A673 (cell line): ENCODE measurements around the gene HACD2. TPM values are rescaled to one million over a fixed set of nuclear protein-coding genes. Genes with fewer than 3 reads are reported as not detected.

Experiments used
- BruUV-seq: library from RNA; stranded (reverse); fragments of 400-500 nt; replicated peaks from 2 replicates; lab custom pipeline; 2021; lab: Mats Ljungman, UMichigan
- CTCF ChIA-PET: fragments of 300-600 bp; sonication (Branson Sonifier 250); formaldehyde crosslinking; loops from one replicate; lab custom pipeline; 2022; ENCODE audit warnings: antibody characterized with exemption; lab: Charles Lee
- POLR2A ChIA-PET: fragments of 300-600 bp; sonication (Branson Sonifier 250); formaldehyde crosslinking; loops from one replicate; lab custom pipeline; 2022; ENCODE audit warnings: antibody characterized with exemption; ENCODE audit not compliant: low non-redundant PET; lab: Charles Lee
- DNase-seq: peaks from one replicate; pipeline ENCODE4 v3.0.0-alpha.2; 2015; ENCODE audit warnings: low spot score
- H3K27ac ChIP-seq: fragments of 200-600 bp; sonication (generic); 2 replicates; pipeline ENCODE4 v1.5.1; 2016; ENCODE audit warnings: mixed run types, low read depth, mild to moderate bottlenecking, mixed read lengths, antibody characterized with exemption, low read length; ENCODE audit not compliant: poor library complexity, severe bottlenecking
- H3K27me3 ChIP-seq: fragments of 200-600 bp; sonication (generic); replicated peaks from 2 replicates; pipeline ENCODE4 v1.6.1; 2017; ENCODE audit warnings: mixed run types, low read depth, mild to moderate bottlenecking, mixed read lengths, antibody characterized with exemption, low read length; ENCODE audit not compliant: insufficient read depth, poor library complexity
- H3K36me3 ChIP-seq: fragments of 200-600 bp; sonication (generic); 2 replicates; pipeline ENCODE4 v1.6.1; 2016; ENCODE audit warnings: mixed run types, mild to moderate bottlenecking, mixed read lengths, antibody characterized with exemption, low read length; ENCODE audit not compliant: insufficient read depth, poor library complexity, severe bottlenecking
- H3K4me1 ChIP-seq: fragments of 200-600 bp; sonication (generic); 2 replicates; pipeline ENCODE4 v1.6.1; 2017; ENCODE audit warnings: mixed run types, mild to moderate bottlenecking, mixed read lengths, antibody characterized with exemption, low read length; ENCODE audit not compliant: insufficient read depth, poor library complexity, severe bottlenecking
- H3K4me3 ChIP-seq: fragments of 200-600 bp; sonication (generic); 2 replicates; pipeline ENCODE4 v1.5.1; 2016; ENCODE audit warnings: low read depth, mixed run types, mild to moderate bottlenecking, mixed read lengths, low read length; ENCODE audit not compliant: poor library complexity, severe bottlenecking
- H3K9me3 ChIP-seq: fragments of 200-600 bp; sonication (generic); 2 replicates; pipeline ENCODE4 v1.6.1; 2016; ENCODE audit warnings: mixed run types, low read depth, mild to moderate bottlenecking, mixed read lengths, antibody characterized with exemption, low read length; ENCODE audit not compliant: poor library complexity, severe bottlenecking
- EZH2 ChIP-seq: fragments of 200-600 bp; sonication (generic); IDR thresholded peaks from 2 replicates; pipeline ENCODE4 v1.6.1; 2017; ENCODE audit warnings: borderline replicate concordance, low read depth, mild to moderate bottlenecking, mixed read lengths, antibody characterized with exemption, low read length; ENCODE audit not compliant: poor library complexity, severe bottlenecking
- intact Hi-C: fragments of 100-400 bp; cut with micrococcal nuclease; formaldehyde crosslinking; loops from one replicate; pipeline ENCODE4 v1.10.0; 2022; ENCODE audit not compliant: unreplicated experiment
- total RNA-seq: library from RNA; stranded (reverse); gene quantifications from 2 replicates; pipeline ENCODE4 v1.2.3, GENCODE V29; 2021
- TF ChIP-seq, protein P1 (sequence below): fragments of 300-800, 200-600 bp; sonication (generic); conservative IDR thresholded peaks from 2 replicates; pipeline ENCODE4 v1.5.1; 2017; ENCODE audit warnings: low read depth, mild to moderate bottlenecking, antibody characterized with exemption, low read length, moderate library complexity, mixed read lengths

HACD2 gene
- total RNA-seq, 1 experiment from 2014 or later, result 49.3 TPM

GRCh38 chr3:123505820-123506219 is 79.0 kb downstream of the HACD2 start:
- Histone ChIP-seq H3K36me3 (no peaks in the 10 kb centered on the region), H3K4me3 (no peak overlapping the region), H3K4me1 (no peaks in the 10 kb centered on the region), H3K27me3 (no peaks in the 10 kb centered on the region), H3K9me3 (no peaks in the 10 kb centered on the region), H3K27ac (no peak overlapping the region)
- intact Hi-C loops, result no loop called here
- BruUV-seq, result no TSS peak
- ChIA-PET POLR2A (no interaction called here), CTCF (no interaction called here)
- no peak for DNase-seq
- TF ChIP-seq, protein P1, sequence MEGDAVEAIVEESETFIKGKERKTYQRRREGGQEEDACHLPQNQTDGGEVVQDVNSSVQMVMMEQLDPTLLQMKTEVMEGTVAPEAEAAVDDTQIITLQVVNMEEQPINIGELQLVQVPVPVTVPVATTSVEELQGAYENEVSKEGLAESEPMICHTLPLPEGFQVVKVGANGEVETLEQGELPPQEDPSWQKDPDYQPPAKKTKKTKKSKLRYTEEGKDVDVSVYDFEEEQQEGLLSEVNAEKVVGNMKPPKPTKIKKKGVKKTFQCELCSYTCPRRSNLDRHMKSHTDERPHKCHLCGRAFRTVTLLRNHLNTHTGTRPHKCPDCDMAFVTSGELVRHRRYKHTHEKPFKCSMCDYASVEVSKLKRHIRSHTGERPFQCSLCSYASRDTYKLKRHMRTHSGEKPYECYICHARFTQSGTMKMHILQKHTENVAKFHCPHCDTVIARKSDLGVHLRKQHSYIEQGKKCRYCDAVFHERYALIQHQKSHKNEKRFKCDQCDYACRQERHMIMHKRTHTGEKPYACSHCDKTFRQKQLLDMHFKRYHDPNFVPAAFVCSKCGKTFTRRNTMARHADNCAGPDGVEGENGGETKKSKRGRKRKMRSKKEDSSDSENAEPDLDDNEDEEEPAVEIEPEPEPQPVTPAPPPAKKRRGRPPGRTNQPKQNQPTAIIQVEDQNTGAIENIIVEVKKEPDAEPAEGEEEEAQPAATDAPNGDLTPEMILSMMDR, result no peak
- no peak for TF ChIP-seq EZH2

DNA sequence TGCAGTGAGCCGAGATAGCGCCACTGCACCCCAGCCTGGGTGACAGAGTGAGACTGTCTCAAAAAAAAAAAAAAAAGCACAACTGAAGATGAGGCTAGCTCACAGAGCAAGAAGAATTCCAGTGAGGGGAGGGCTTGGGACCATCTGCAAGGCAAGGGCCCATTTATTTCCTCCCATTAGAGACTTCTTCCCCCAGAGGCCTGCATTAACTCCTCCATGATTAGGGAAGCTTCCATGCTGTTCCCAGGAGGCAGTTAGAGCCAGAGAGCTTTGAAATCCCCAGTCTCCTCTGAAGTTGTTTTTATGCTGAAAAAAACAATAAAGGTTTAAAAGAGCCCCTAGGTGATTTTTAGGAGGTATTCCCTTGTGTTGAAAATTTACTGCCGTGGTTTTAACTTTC is 81.7 kb downstream of the HACD2 start:
- H3K4me3 ChIP-seq, result no peak overlapping the region
- H3K36me3 ChIP-seq, result peaks cover under 1% of the 10 kb centered on the region
- H3K9me3 ChIP-seq, result no peaks in the 10 kb centered on the region
- no peak overlapping the region for H3K27ac ChIP-seq
- TF ChIP-seq EZH2, result no peak
- TF ChIP-seq, protein P1, result no peak
- no peak for DNase-seq
- H3K27me3 ChIP-seq, result no peaks in the 10 kb centered on the region
- CTCF ChIA-PET, result no interaction called here
- no TSS peak for BruUV-seq
- intact Hi-C loops, result no loop called here
- POLR2A ChIA-PET, result no interaction called here
- no peaks in the 10 kb centered on the region for H3K4me1 ChIP-seq

DNA sequence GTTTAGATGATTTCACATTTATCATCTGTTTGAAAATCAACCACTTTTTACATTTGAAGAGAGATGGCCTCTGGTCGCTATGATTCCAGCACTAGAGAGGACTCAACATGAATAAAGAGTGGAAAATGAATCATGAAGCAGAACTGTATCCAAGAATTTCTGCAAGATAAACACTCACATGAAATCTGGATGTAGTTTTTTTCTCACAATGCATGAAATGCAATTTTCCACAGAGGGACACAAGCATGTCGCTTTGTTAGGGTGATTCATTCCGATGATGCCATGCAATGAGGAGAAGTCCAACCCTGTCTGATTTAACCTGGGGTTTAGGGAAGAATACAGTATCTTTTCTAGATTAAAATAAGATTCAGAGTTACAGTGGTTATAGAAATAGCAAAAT is 85.5 kb downstream of the HACD2 start:
- Histone ChIP-seq H3K36me3 (peaks cover 6% of the 10 kb centered on the region), H3K4me3 (no peak overlapping the region), H3K9me3 (no peaks in the 10 kb centered on the region), H3K4me1 (no peaks in the 10 kb centered on the region), H3K27me3 (no peaks in the 10 kb centered on the region), H3K27ac (no peak overlapping the region)
- DNase-seq, result no peak
- TF ChIP-seq, protein P1, result no peak
- no peak for TF ChIP-seq EZH2
- no TSS peak for BruUV-seq
- intact Hi-C loops, result no loop called here
- CTCF ChIA-PET, result no interaction called here
- POLR2A ChIA-PET, result no interaction called here
